ENCODE results near the gene MAGI2. TPM values are rescaled to one million over a fixed set of nuclear protein-coding genes. Genes with fewer than 3 reads are reported as not detected.

Gene MAGI2
- total RNA-seq, 1 donor, result 18.8 TPM

DNA sequence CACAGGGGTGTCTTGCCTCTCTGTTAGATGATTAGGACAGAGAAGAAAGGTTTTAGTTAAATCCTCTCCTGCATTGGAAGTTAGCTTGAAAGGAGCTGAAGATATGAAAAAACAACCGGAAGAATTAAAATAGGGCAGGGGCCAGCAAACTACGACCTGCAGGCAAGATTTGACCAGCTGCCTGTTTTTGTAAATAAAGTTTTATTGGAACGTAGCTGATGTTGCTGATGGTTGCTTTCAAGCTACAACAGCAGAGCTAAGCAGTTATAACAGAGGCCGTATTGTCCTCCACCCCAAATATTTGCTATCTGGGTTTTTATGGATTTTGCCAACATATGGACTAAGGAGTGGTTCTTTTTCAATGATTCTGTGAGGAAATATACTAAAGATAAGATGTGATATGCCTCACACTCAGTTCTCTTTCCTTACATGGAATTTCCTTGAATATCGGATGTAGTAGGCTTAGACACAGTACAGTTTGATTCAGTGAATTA lies 1086.1 kb downstream of the MAGI2 start:
- no peak overlapping the region for H3K4me2 ChIP-seq (ENCODE audit: insufficient read depth, low read length)
- no peak overlapping the region for H2AFZ ChIP-seq (ENCODE audit: low read length)
- H3K4me3 ChIP-seq (ENCODE audit: insufficient read depth, low read length), result no peak overlapping the region
- no peaks in the 10 kb centered on the region for H3K27me3 ChIP-seq (ENCODE audit: insufficient read depth, low read length)
- no peaks in the 10 kb centered on the region for H3K9me3 ChIP-seq (ENCODE audit: low read depth, low read length)
- no peak overlapping the region for H3K27ac ChIP-seq (ENCODE audit: low read depth, low read length)
- no peaks in the 10 kb centered on the region for H3K4me1 ChIP-seq (ENCODE audit: insufficient read depth, low read length)
- H3K36me3 ChIP-seq (ENCODE audit: insufficient read depth, low read length), result no peaks in the 10 kb centered on the region
- TF ChIP-seq, protein P1, sequence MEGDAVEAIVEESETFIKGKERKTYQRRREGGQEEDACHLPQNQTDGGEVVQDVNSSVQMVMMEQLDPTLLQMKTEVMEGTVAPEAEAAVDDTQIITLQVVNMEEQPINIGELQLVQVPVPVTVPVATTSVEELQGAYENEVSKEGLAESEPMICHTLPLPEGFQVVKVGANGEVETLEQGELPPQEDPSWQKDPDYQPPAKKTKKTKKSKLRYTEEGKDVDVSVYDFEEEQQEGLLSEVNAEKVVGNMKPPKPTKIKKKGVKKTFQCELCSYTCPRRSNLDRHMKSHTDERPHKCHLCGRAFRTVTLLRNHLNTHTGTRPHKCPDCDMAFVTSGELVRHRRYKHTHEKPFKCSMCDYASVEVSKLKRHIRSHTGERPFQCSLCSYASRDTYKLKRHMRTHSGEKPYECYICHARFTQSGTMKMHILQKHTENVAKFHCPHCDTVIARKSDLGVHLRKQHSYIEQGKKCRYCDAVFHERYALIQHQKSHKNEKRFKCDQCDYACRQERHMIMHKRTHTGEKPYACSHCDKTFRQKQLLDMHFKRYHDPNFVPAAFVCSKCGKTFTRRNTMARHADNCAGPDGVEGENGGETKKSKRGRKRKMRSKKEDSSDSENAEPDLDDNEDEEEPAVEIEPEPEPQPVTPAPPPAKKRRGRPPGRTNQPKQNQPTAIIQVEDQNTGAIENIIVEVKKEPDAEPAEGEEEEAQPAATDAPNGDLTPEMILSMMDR (IDR thresholded peaks at IDR 0.05; ENCODE audit: extremely low read depth, low read depth, low read length), result no peak
- H3K79me2 ChIP-seq (ENCODE audit: insufficient read depth, low read length), result no peaks in the 10 kb centered on the region
- DNase-seq (ENCODE audit: insufficient read length, low spot score, missing footprints), result no peak
- H4K20me1 ChIP-seq (ENCODE audit: insufficient read depth, low read length), result no peaks in the 10 kb centered on the region

DNA sequence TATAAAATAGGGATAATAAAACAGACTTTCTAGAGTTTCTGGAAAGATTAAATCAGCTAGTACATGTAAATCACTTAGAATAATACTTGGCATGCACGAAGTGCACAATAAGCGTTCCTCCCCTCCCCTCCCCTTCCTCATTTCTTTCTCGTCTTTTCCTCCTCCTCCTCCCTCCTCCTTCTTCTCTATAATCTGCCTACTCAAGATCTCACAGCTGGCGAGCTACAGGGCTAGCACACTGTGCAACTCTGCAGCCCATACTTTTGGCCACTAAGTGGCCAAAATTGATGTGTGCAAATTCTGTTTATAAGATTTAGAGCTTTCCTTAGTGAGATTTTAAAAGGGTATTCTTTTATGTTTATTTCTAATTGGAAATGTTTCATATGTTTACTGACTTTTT lies 1089.6 kb downstream of the MAGI2 start:
- no peak for DNase-seq (ENCODE audit: insufficient read length, low spot score, missing footprints)
- Histone ChIP-seq H3K4me3 (ENCODE audit: insufficient read depth, low read length) (no peak overlapping the region), H3K36me3 (ENCODE audit: insufficient read depth, low read length) (no peaks in the 10 kb centered on the region), H3K79me2 (ENCODE audit: insufficient read depth, low read length) (no peaks in the 10 kb centered on the region), H3K9me3 (ENCODE audit: low read depth, low read length) (no peaks in the 10 kb centered on the region), H3K27ac (ENCODE audit: low read depth, low read length) (no peak overlapping the region), H3K27me3 (ENCODE audit: insufficient read depth, low read length) (no peaks in the 10 kb centered on the region), H3K4me2 (ENCODE audit: insufficient read depth, low read length) (no peak overlapping the region), H3K4me1 (ENCODE audit: insufficient read depth, low read length) (no peaks in the 10 kb centered on the region), H4K20me1 (ENCODE audit: insufficient read depth, low read length) (no peaks in the 10 kb centered on the region), H2AFZ (ENCODE audit: low read length) (no peak overlapping the region)
- TF ChIP-seq, protein P1 (IDR thresholded peaks at IDR 0.05; ENCODE audit: extremely low read depth, low read depth, low read length), result no peak

DNA sequence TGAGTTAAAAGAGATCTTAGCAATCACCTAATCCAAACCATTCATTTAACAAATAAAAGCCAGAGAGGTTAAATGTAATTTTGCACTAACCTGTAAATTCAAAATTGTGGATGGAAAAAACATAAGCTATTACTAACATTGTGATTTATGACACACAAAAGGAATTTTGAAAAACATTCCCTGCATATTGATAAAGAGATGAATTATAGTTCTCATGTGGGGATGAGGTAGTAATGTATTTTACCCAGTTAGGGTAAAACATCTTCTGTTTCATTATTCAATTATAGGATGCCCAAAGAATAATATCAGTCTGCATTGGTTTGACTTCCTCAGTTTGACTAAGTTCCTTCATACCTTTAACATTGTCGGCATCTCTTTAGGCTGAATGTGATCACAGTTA lies 1093.6 kb downstream of the MAGI2 start:
- Histone ChIP-seq H3K4me3 (ENCODE audit: insufficient read depth, low read length) (no peak overlapping the region), H4K20me1 (ENCODE audit: insufficient read depth, low read length) (no peaks in the 10 kb centered on the region), H3K36me3 (ENCODE audit: insufficient read depth, low read length) (no peaks in the 10 kb centered on the region), H3K27me3 (ENCODE audit: insufficient read depth, low read length) (no peaks in the 10 kb centered on the region), H3K27ac (ENCODE audit: low read depth, low read length) (no peak overlapping the region), H2AFZ (ENCODE audit: low read length) (no peak overlapping the region), H3K4me2 (ENCODE audit: insufficient read depth, low read length) (no peak overlapping the region), H3K9me3 (ENCODE audit: low read depth, low read length) (no peaks in the 10 kb centered on the region), H3K79me2 (ENCODE audit: insufficient read depth, low read length) (no peaks in the 10 kb centered on the region), H3K4me1 (ENCODE audit: insufficient read depth, low read length) (no peaks in the 10 kb centered on the region)
- TF ChIP-seq, protein P1 (IDR thresholded peaks at IDR 0.05; ENCODE audit: extremely low read depth, low read depth, low read length), result no peak
- DNase-seq (ENCODE audit: insufficient read length, low spot score, missing footprints), result no peak

DNA sequence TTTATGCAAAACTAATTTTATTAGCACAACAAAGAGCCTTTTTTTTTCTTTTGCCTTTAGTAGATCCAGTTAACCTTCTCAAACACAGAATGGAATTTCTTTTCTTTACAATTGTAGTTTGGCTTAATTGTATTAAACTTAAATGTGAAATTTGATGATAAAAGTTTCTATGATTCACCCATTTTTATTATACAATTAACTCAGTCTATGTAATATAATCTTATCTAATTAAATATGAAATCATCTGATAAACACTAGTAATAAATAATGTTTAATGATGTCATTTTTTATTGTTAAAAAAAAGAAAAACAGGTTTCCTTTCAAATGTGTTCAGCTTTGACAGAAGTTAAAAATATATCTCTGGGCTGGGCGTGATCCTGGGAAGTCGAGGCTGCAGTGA lies 1095.8 kb downstream of the MAGI2 start:
- DNase-seq (ENCODE audit: insufficient read length, low spot score, missing footprints), result no peak
- TF ChIP-seq, protein P1 (IDR thresholded peaks at IDR 0.05; ENCODE audit: extremely low read depth, low read depth, low read length), result no peak
- H3K9me3 ChIP-seq (ENCODE audit: low read depth, low read length), result no peaks in the 10 kb centered on the region
- no peaks in the 10 kb centered on the region for H3K79me2 ChIP-seq (ENCODE audit: insufficient read depth, low read length)
- H3K27me3 ChIP-seq (ENCODE audit: insufficient read depth, low read length), result no peaks in the 10 kb centered on the region
- no peak overlapping the region for H3K27ac ChIP-seq (ENCODE audit: low read depth, low read length)
- no peaks in the 10 kb centered on the region for H4K20me1 ChIP-seq (ENCODE audit: insufficient read depth, low read length)
- no peak overlapping the region for H3K4me2 ChIP-seq (ENCODE audit: insufficient read depth, low read length)
- H3K4me3 ChIP-seq (ENCODE audit: insufficient read depth, low read length), result no peak overlapping the region
- H2AFZ ChIP-seq (ENCODE audit: low read length), result no peak overlapping the region
- H3K36me3 ChIP-seq (ENCODE audit: insufficient read depth, low read length), result no peaks in the 10 kb centered on the region
- no peaks in the 10 kb centered on the region for H3K4me1 ChIP-seq (ENCODE audit: insufficient read depth, low read length)

All from osteoblast (primary cell).